Body of pancreas (tissue), 4 donors: Measurements from ENCODE around the gene SIRT7. TPM values are rescaled to one million over a fixed set of nuclear protein-coding genes. Genes with fewer than 3 reads are reported as not detected.
A peak's percentile ranks its signal among the peaks of the same experiment; 100 is the strongest.

Source experiments
- ATAC-seq: fragments of 150-250 bp; one replicate; pipeline ENCODE4 v1.9.1; 2016
- DNase-seq, 4 donors: peaks; one replicate each; pipeline ENCODE4 v3.0.0-alpha.2; 2019
- H3K27ac ChIP-seq, 4 donors: fragments of 200-600 bp; sonication (generic); 1 replicate in 3 of 4; 2 replicates in 1 of 4; pipeline versions ENCODE4 v1.5.1 to v1.6.1; 2016 to 2019; ENCODE audit warnings: mild to moderate bottlenecking in 1 of 4, mixed read lengths in 1 of 4, moderate library complexity in 1 of 4
- H3K27me3 ChIP-seq, 2 donors: fragments of 200-600 bp; sonication (generic); one replicate each; pipeline ENCODE4 v1.6.0; 2016; ENCODE audit warnings: mild to moderate bottlenecking in 1 of 2
- H3K36me3 ChIP-seq, 2 donors: fragments of 200-600 bp; sonication (generic); replicated peaks in 1 of 2; 2 replicates each; pipeline ENCODE4 v1.5.1; 2016; ENCODE audit warnings: low read depth in 2 of 2; ENCODE audit not compliant: insufficient read depth in 1 of 2
- H3K4me1 ChIP-seq: fragments of 200-600 bp; sonication (generic); one replicate; pipeline ENCODE4 v1.6.0; 2016
- H3K4me3 ChIP-seq, 2 donors: fragments of 200-600 bp; sonication (generic); 1 replicate in 1 of 2; 2 replicates in 1 of 2; pipeline ENCODE4 v1.5.1; 2016 to 2019
- H3K9me3 ChIP-seq, 3 donors: fragments of 200-600 bp; sonication (generic); 1 replicate in 2 of 3; 2 replicates in 1 of 3; pipeline ENCODE4 v1.5.1; 2016
- POLR2A ChIP-seq, 3 donors: fragments of 450-650 bp; IDR thresholded peaks; one replicate each; pipeline ENCODE4 v1.6.1; 2016; ENCODE audit warnings: antibody characterized with exemption in 3 of 3, mild to moderate bottlenecking in 2 of 3
- WGBS, 2 donors: methylation state at CpG; one replicate each; pipeline ENCODE4 v1.1.5; 2017; 5-methylcytosine and 5-hydroxymethylcytosine counted together
- intact Hi-C: fragments of 100-400 bp; cut with DNase I; formaldehyde crosslinking; loops from one replicate; pipeline ENCODE4 v1.15.1; 2023
- total RNA-seq, 2 donors: library from RNA; depleted of rRNA; stranded (reverse); fragments of >200 nt; gene quantifications; one replicate each; pipeline ENCODE4 v1.1.0, GENCODE V29; 2016
- TF ChIP-seq, protein P1 (sequence below), 7 experiments: fragments of 450-650 bp in 4 of 7; fragments of 200-600 bp in 3 of 7; sonication (generic) in 3 of 7; IDR thresholded peaks; one replicate each; pipeline ENCODE4 v1.5.1; 2016 to 2019; ENCODE audit warnings: antibody characterized with exemption in 7 of 7

The SIRT7 gene
- total RNA-seq, 2 donors from 2014 or later: 23.9 to 48.5 TPM

DNA sequence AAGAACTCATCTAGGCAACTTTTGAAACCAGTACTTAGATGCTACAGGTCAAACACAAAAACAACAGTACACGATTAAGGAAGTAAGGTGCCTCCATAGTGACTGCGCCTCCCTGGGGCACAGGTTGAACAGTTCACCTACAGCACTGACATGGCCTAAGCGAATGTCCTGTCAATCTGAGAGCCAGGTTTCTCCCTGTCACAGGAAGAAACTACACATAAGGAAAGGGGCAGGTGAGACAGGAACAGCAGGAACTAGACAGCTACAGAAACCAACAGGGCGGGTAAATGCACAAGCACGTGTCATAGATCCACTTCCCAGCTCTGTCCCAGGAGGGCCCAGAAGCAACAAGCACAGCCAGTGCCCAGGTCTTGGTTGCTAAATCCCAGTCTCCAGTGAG lies 38.9 kb downstream of the SIRT7 start:
- ATAC-seq: no peak
- WGBS, 2 donors: 87 to 96% methylated on average over 5 of the region's 5 CpGs
- H3K36me3 ChIP-seq: no peaks in the 10 kb centered on the region

DNA sequence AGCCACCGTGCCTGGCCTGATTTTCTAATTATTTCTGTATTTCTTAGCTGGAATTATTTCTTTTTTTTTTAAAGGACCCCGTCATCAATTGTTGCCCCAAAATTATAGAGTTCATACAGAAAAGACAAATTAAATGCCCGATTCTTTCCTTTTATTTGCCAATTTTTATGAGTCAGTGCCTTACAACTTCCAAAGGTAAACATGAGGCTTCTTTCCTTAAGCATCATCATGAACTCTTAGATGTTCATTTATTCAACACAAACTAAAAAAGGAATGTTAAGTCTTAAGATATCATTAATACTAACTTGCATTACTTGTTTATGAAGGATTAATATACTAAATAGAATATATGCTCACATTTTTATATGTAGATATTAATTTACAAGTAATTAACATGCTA lies 39.7 kb downstream of the SIRT7 start:
- intact Hi-C loops: no loop called here
- DNase-seq (no peak), ATAC-seq (no peak)
- H3K27ac ChIP-seq: no peak overlapping the region
- WGBS, 2 donors: 92 to 93% methylated on average over 3 of the region's 3 CpGs
- H3K4me3 ChIP-seq: no peak overlapping the region
- TF ChIP-seq POLR2A (IDR thresholded peaks at IDR 0.05): no peak
- TF ChIP-seq, protein P1, sequence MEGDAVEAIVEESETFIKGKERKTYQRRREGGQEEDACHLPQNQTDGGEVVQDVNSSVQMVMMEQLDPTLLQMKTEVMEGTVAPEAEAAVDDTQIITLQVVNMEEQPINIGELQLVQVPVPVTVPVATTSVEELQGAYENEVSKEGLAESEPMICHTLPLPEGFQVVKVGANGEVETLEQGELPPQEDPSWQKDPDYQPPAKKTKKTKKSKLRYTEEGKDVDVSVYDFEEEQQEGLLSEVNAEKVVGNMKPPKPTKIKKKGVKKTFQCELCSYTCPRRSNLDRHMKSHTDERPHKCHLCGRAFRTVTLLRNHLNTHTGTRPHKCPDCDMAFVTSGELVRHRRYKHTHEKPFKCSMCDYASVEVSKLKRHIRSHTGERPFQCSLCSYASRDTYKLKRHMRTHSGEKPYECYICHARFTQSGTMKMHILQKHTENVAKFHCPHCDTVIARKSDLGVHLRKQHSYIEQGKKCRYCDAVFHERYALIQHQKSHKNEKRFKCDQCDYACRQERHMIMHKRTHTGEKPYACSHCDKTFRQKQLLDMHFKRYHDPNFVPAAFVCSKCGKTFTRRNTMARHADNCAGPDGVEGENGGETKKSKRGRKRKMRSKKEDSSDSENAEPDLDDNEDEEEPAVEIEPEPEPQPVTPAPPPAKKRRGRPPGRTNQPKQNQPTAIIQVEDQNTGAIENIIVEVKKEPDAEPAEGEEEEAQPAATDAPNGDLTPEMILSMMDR (IDR thresholded peaks at IDR 0.05): no peak
- no peaks in the 10 kb centered on the region for H3K27me3 ChIP-seq
- no peaks in the 10 kb centered on the region for H3K36me3 ChIP-seq
- no peaks in the 10 kb centered on the region for H3K4me1 ChIP-seq
- H3K9me3 ChIP-seq: no peaks in the 10 kb centered on the region

More for the DNA sequence above, 38.9 kb downstream of the SIRT7 start:
- no peaks in the 10 kb centered on the region for H3K4me1 ChIP-seq
- H3K9me3 ChIP-seq: no peaks in the 10 kb centered on the region
- DNase-seq: no peak
- no peak overlapping the region for H3K4me3 ChIP-seq
- intact Hi-C loops: no loop called here
- TF ChIP-seq POLR2A (IDR thresholded peaks at IDR 0.05): no peak
- TF ChIP-seq, protein P1 (IDR thresholded peaks at IDR 0.05): no peak
- no peaks in the 10 kb centered on the region for H3K27me3 ChIP-seq
- no peak overlapping the region for H3K27ac ChIP-seq

DNA sequence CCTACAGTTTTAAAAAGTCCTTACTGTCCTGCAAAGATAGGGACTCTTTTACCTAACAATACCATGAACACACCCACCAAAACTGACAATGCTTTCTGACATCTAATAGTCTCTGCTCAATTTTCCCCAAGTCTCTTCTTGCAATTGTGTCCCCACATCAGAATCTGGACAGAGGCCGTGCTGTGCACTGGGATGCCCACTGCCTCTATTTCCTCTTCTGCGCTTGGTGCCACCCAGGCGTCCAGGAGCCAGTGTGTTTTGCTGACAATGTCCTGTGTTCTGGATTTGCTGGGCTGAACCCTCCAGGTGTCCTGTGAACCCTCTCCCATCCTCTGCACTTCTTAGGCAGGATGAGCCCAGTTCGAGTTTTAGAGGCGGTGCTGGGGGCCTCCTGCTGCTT lies 40.4 kb downstream of the SIRT7 start:
- intact Hi-C loops: no loop called here
- H3K9me3 ChIP-seq: no peaks in the 10 kb centered on the region
- H3K27ac ChIP-seq: no peak overlapping the region
- 96 to 97% methylated on average over 4 to 5 of the region's 5 CpGs for WGBS, 2 donors
- H3K4me3 ChIP-seq: no peak overlapping the region
- no peaks in the 10 kb centered on the region for H3K27me3 ChIP-seq
- H3K36me3 ChIP-seq: no peaks in the 10 kb centered on the region
- TF ChIP-seq, protein P1 (IDR thresholded peaks at IDR 0.05): no peak
- no peak for TF ChIP-seq POLR2A (IDR thresholded peaks at IDR 0.05)
- ATAC-seq (no peak), DNase-seq (no peak)
- peaks cover 6% of the 10 kb centered on the region for H3K4me1 ChIP-seq

DNA sequence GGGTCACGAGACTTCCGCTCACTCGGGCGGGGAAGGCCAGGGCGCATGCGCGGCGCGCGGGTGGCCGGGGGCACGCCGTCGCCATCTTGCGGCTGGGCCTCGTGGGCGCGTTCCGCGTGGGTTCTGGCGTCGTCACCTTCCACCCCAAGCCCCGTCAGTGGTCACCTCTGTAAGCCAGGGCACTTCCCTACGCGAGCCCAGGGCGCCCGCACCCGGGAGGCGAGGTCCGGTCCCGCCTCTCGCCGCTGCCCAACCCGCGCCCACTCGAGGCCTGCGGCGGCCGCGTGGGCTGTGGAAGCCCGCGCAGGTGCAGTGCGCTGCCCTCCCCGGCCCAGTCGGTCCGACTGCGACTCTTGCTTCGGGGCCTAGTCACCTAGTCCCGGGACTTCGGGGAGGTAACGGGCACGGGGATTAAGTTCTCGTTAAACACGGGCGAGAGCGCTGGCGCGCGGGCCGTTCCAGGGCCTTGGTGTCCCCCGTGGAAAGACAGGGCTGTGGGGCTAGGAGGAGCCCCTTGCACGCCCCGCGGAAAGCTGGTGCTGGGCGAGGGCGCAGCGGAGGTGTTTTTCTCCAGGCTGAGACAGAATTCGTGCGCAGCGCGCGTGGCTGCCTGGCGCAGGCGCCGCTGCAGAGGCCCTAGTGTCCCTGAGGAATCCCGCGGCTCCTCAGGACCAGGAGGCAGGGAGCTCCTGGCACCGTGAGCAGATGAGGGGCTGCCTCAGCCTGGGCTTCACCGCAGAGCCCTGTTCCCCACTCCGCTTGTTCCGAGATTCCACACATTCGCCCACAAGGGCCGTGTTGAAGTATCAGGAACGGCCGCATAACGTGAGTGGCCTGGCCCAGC lies 46.4 kb downstream of the SIRT7 start:
- Histone ChIP-seq H3K27ac (peak overlapping the region; percentile 95 to 99 (median 98)), H3K27me3 (no peaks in the 10 kb centered on the region), H3K36me3 (no peaks in the 10 kb centered on the region), H3K4me1 (peaks cover 49% of the 10 kb centered on the region), H3K4me3 (peak overlapping the region; percentile 42 to 77), H3K9me3 (no peaks in the 10 kb centered on the region)
- ATAC-seq (peak; percentile 33), DNase-seq (peak; percentile 60 to 95 (median 78))
- TF ChIP-seq, protein P1 (IDR thresholded peaks at IDR 0.05): peak in 4 of 7 experiments; percentile 13 to 52 (median 28)
- TF ChIP-seq POLR2A (IDR thresholded peaks at IDR 0.05): peak; percentile 81 to 92 (median 90)
- intact Hi-C loops: no loop called here
- 0% methylated on average over 3 to 80 of the region's 86 CpGs for WGBS, 2 donors
